ELR (cell line): ENCODE results near the gene ICE1.
A peak's percentile ranks its signal among the peaks of the same experiment; 100 is the strongest.
"Not testable (repeated sequence)": the region's sequence is repeated elsewhere in the genome, so short reads cannot be mapped to it uniquely, and the experiment has no call there.

Experiments used
- DNase-seq: peaks from one replicate; pipeline ENCODE4 v3.0.0-alpha.2; 2015; ENCODE audit warnings: low read depth

The ICE1 gene

GRCh38 chr5:5404381-5404780, 18.1 kb upstream of the ICE1 start:
- no peak for DNase-seq

- no peak for DNase-seq
Observed at GRCh38 chr5:5405441-5405840, 17.0 kb upstream of the ICE1 start.

GRCh38 chr5:5407924-5408323, 14.6 kb upstream of the ICE1 start:
- DNase-seq: no peak

GRCh38 chr5:5409151-5409810, 13.2 kb upstream of the ICE1 start:
- DNase-seq: peak; percentile 50

GRCh38 chr5:5413856-5414255, 8.6 kb upstream of the ICE1 start:
- DNase-seq: not testable (repeated sequence)

GRCh38 chr5:5414999-5415398, 7.5 kb upstream of the ICE1 start:
- DNase-seq: no peak

GRCh38 chr5:5416733-5417132, 5.7 kb upstream of the ICE1 start:
- peak; percentile 24 for DNase-seq

- DNase-seq: peak; percentile 69
Observed at GRCh38 chr5:5418006-5418405, 4.5 kb upstream of the ICE1 start.

GRCh38 chr5:5418764-5419163, 3.7 kb upstream of the ICE1 start:
- no peak for DNase-seq

GRCh38 chr5:5419291-5420210, 2.9 kb upstream of the ICE1 start:
- DNase-seq: peak; percentile 89

- no peak for DNase-seq
Observed at GRCh38 chr5:5420251-5420650, 2.2 kb upstream of the ICE1 start.

- DNase-seq: no peak
Observed at GRCh38 chr5:5421149-5421960, 1.1 kb upstream of the ICE1 start.

GRCh38 chr5:5422819-5423515, 490 bp downstream of the ICE1 start:
- DNase-seq: peak; percentile 24

- DNase-seq: no peak
Observed at GRCh38 chr5:5423586-5423985, 1.1 kb downstream of the ICE1 start.

- no peak for DNase-seq
Observed at GRCh38 chr5:5424736-5425135, 2.3 kb downstream of the ICE1 start.

- no peak for DNase-seq
Observed at GRCh38 chr5:5430136-5430535, 7.7 kb downstream of the ICE1 start.

- DNase-seq: peak; percentile 73
Observed at GRCh38 chr5:5432020-5432707, 9.7 kb downstream of the ICE1 start.

- DNase-seq: no peak
Observed at GRCh38 chr5:5436203-5436760, 13.8 kb downstream of the ICE1 start.

- DNase-seq: no peak
Observed at GRCh38 chr5:5437227-5438172, 15.0 kb downstream of the ICE1 start.

GRCh38 chr5:5451863-5452262, 29.4 kb downstream of the ICE1 start:
- no peak for DNase-seq
